SIG-M5 treated with dmso at 0.1 percent for 504 hours (cell line): ENCODE measurements around the gene MRPL32.

Experiments used
- DNase-seq: peaks from one replicate; lab custom pipeline; 2025; ENCODE audit not compliant: unreplicated experiment; lab: John Stamatoyannopoulos, UW

The MRPL32 gene

DNA sequence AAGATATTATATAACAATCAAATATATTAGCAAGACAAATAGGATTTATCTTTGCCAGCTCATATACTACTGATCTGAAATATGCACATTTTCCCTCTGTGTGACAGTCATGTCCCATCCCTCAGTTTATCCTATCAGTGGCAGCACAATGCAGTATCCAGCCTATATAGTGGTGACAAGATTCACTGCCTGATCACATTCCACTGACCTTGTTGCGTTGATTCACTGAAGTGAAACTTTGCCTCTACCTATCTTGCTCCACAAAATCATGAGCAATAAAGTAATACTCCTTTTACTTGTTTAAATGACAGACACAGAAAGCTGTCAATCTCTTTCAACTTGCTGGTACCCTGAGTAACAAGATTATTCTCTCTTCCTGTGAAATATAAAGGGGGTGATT lies 6.5 kb upstream of the MRPL32 start:
- no peak for DNase-seq

DNA sequence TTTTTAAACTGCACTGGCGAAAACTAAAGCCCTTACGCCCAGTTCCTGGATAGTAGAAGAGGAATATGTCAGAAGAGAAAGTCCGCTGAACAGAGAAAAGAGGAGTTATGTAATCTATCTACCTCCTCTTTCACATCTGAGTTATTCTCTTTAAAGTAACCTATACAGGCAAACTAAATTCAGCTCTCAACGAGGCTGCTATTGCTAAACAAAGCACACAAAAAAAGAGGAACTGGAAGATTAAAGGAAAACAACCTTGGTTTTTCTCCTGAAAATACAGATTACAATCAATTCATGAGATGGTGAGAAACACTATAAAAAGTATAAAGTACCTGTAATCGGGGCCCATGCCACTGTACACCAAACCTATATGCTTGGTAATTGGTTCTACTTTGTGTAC lies 6.0 kb upstream of the MRPL32 start:
- peak; percentile 71 for DNase-seq

DNA sequence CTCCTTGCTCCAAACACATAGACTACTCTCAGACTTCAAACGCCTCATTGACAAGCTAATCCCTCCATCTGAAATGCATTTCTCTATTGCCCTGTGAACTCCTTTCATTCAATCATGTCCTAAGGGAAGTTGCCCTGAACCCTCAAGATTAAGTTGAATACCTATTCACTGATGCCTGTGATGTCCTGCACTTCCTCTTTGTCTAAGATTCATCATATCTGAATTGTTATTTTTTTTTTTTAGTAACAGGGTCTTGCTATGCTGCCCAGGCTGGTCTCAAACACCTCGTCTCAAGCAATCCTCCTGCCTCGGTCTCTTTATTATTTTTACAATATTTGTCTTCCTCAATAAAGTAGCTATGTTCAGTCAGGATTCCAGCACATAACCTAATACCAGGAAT lies 3.4 kb upstream of the MRPL32 start:
- no peak for DNase-seq

DNA sequence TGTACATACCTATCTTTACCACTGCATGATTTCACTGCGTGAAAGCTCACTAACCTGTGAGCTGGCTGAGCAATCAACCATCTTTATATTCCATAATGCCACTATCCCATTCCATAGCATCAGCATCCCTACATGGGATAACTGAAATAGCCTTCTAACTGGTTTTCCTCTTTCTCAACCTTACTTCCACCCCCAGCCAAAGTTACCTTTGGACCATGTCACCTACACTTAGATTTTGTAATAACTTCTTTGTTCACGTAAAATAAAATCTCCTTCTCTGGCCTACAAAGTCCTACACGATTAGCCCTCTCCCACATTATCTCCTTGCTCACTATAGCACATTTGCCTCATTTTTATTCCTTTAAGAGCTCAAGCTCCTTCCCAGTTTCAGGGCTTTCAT lies 2.7 kb upstream of the MRPL32 start:
- no peak for DNase-seq

DNA sequence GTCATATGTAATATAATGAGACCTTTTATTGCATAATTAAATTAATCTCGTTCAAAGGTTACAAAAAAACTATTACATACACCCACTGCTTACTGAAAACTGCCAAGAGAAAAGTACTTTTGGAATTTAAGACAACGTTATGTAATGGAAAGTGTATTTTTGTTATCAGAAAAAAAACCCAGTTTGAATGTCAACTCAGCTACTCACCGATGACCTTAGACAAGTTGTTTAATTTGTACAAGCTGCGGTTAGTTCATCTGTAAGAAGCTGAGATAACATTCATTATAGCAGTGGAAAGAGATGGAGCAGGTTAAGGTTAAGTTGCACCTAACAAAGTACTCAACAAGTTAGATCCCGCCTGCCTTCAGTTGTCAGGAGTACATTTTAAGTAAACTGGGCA lies 1.3 kb upstream of the MRPL32 start:
- no peak for DNase-seq

DNA sequence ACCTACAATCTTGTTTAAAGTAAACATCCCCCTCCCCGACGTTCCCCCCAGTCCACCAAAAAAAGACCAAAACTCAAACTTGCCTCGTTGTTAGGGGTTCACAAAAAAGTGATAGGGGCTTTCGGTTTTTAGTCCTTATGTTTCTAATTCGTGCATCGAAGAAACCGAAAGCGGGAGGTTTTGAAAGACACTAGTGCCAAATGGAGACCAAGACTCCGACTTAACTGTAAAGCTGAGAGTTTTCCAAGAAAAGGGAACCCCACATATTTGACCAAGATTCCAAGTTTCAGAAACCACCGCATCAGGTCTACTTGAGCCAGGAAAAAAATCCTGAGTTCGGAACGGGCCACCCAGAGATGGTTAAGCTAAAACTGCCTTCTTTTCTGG lies 736 bp upstream of the MRPL32 start:
- no peak for DNase-seq

DNA sequence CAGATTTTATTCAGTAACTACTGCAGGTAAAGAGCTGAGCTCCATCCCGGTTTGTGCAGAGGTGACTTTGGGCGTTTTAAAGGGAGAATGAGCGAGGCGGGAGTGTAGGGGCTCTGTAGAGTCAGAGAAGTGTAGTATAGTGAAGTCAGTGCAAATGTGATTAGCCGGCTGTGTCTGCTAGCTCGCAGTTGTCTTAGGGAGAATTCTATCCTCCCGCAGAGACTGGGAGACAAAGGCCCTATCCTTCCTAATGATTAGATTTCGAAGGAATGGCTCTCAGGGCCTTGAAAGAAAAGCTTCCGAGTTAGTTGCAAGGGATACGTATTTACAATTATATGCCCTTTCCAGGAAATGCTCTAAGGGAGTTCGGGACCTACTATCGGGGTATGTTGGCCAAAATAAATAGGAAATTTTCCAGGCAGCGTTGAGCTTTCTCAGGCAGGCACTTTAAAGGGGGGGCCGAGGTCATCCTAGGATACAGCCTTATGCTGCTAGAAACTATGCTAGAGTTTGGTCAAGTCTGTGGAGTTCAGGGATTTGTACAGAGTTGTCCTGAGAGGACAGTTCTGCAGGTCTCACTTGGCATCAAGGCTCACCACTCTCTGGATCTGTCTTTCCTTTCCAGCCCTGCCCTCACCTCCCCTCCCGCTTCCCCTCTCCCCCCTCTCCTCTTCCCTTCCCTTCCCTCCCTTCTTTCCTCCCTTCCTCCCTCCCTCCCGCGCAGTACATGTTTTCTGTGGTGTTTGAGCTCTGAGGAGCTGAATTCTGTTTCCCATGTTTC lies 825 bp downstream of the MRPL32 start:
- DNase-seq, result no peak

DNA sequence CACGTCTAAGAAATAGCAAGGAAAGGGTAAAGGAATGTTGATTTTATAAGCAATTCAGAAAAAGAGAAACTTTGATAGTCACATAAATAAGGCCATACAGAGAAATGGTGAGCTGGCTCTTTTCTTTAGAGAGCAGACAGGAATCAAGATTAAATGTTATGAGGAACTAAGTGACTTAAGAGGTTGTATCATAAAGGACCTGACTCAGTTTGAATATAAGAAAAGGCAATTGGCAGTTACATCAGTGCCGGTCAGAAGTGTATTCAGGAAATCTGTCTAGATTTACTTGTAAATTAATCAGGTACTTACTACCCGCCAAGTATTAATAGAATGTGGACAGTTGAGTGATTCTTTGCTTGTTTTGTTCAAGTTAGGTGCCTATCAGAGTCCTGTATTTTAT lies 2.1 kb downstream of the MRPL32 start:
- DNase-seq, result no peak

DNA sequence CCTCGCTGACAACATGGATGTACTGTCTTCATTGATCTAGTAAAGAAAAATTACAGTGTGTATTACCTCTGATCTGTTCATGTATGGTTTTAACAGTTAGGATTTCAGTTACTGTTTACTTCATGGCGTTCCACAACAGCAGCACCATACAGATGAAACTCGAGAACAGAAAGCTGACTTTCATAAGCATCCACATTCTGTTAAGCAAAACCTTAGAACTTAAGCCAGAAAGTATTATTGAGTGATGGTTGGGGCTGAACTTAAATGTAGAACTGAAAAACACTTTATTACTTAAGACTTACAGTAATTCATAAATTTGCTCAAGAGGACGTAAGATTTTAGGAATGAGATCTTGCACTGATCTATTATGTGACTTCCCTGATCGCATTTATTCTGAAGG lies 3.7 kb downstream of the MRPL32 start:
- DNase-seq, result no peak

DNA sequence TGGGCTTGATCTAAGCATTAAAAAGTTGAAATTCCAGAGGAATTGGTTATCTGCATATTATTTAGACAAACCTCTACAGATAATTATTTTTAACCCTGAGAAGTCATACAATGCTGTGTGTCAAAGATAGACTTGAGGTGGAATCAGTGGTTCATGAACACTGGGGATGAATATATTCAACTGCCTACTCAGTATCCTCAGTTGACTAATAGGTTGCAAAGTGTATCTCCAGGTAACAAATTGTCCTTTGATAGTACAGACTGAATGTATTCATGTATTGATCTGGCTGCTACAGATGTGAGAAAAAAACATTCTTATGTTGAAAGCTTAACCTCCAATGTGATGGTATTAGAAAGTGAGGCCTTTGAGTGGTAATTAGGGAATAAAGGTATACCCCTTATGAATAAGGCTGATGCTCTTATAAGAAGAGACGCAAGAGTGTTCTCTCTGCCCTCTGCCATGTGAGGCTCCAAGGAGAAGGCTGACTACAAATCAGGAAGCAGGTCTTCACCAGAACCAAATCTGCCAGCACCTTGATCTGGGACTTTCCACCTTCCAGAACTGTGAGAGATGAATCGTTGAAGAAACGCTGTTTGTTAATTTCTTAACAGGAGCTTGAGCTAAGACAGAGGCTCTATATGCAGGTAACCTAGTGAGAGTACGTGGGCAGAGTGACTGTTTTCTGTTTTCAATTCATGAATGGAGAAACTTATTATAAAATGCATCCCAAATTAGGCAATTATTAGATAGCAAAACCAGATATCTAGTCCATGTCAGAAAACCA lies 7.5 kb downstream of the MRPL32 start:
- DNase-seq, result no peak

DNA sequence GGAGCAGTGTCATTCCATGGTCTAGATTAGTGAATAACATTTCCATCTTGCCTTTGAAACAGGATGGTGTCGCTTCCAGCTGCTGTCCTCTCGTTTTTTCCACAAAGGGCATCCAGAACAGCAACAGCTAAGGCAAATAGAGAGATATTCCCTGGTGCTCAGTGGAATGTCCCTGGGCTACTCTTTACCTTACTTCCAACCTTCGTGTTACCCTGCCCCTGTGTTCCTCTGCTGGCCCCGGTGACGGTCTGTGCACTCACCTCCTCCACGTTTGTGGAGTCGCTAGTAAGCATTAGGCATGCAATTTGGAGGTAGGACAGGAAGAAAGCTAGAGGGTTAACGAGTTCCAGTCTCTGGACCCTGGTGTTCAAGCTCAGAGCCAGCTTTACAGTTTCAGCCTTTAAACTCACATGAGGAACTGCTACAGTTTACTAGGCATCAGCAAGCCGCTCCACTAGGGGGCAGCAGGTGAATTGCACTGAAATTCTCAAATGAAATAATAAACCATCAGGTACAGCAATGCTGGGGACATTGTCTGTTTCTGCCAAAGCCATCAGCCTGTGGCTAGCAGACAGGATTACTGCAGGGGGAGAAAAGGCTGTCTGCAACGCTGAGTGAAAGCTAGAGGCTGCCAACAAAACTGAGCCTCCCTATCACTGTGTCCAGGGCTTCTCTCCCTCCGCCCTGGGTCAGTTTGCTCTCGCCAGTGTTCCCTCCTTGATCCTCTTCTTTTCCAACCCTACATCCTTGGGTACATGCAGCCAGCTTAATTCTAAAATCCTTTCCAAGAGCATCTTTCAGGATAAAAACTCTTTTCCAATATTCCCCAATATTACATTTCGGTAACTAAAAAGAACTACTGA lies 9.0 kb downstream of the MRPL32 start:
- DNase-seq, result peak; percentile 69

DNA sequence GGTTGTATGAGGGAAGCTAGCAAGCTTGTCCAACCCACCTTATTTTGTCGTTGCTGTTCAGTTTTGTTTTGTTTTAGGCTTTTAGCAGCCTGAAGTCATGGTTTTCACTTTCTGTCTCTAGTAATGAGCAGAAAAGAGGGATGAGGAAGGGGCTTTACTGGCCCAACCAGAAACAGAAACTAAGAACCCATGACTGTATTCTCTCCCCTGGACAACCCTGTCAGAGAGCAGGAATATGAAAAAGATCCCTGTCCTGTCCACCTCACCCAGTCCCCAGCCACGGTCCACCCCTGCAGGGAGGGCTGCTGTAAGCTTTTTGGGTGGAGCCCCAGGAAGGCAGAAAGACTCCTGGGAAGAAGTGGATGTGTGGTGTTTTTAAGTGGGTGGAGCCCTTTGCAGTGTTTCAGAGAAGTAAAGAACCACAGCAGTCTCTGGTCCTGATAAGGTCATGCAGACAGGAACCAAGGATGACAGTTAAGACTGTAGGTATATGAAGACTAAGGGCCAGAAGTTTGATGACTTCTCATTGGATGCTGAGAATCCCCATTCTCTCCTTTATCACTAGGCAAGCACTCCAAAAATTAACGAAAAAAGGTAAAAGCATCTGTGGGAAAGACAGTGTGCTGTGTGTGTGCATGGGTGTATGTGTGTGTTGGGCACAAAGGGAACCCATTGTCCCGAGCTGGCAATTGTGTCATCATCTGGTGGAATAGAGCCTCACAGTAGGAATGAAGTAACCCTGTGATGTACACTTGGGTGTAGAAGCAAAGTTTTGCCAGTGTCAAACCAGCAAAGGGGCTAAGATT lies 13.8 kb downstream of the MRPL32 start:
- no peak for DNase-seq

DNA sequence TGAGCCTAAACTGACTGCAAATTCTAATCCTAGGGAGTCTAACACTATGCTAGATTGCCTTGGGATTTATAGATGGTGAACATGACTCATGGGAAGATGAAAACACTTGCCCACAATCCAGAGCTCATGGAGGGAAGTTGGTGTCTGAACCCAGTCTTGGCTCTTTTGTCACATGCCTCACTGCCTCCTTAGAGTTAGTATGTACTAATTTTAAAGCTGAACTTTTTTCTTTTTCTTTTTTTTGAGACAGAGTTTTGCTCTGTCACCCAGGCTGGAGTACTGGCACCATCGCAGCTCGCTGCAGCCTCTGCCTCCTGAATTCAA lies 14.4 kb downstream of the MRPL32 start:
- DNase-seq, result no peak

DNA sequence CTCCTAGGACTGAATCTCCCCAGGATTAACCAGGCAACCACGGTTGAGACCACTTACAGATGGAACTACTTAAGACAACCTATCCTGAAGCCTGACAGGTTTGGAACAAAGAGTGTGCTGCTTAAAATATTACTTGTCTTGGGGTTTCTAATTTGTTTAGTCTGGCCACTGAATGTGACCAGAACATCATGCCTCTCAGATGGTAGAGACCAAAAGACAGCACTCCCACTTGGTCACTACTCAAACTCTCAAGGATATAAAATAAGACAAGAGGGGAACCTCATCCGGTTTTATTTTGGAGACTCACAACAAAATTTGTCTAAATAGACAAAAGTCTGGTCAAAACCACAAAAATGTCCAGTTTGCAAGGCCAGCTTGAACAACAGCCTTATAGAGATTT lies 15.3 kb downstream of the MRPL32 start:
- no peak for DNase-seq

DNA sequence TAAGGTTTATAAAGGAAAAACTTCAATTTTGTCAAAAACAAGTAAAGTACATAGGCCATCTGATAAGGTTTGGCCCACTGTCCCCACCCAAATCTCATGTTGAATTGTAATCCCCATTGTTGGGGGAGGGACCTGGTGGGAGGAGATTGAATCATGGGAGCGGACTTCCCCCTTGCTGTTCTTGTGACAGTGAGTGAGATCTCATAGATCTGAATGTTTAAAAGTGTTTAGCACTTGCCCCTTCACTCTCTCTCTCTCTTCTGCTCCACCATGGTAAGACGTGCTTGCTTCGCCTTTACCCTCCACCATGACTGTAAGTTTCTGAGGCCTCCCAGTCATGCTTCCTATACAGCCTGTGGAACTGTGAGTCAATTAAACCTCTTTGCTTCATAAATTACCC lies 18.2 kb downstream of the MRPL32 start:
- no peak for DNase-seq

DNA sequence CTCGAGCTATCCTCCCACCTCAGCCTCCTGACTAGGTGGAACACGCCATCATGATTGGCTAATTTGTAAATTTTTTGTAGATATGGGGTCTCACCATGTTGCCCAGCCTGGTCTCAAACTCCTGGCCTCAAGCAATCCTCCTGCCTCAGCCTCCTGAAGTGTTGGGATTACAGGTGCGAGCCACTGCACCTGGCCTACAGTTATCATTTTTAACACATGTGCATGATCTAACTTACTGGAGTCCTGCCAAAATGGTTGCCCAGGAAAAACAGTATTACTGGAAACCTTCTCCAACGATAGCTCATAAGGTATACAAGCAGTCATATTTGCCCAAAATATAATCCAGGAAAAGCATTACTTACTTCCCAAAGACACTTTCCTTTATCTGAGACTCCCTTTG lies 20.2 kb downstream of the MRPL32 start:
- DNase-seq, result no peak

DNA sequence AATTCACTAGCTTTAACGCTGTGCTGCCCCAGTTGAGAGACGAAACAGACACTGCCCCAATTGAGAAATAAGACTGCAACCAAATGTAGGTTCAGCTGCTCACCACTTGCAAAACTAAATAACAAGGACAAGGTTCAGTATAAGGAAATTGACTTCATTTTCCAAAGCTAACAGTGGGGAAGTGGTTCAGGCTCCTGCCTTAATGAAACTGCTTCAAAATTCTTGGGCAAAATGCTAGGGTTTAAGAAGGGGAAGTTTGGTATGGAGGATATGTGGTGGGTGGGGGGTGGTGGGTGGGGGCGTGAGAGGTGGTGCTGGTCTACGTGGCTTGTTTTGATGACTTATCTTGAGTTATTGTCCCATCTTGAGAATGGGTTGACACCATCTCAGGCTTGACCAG lies 21.8 kb downstream of the MRPL32 start:
- DNase-seq, result no peak

DNA sequence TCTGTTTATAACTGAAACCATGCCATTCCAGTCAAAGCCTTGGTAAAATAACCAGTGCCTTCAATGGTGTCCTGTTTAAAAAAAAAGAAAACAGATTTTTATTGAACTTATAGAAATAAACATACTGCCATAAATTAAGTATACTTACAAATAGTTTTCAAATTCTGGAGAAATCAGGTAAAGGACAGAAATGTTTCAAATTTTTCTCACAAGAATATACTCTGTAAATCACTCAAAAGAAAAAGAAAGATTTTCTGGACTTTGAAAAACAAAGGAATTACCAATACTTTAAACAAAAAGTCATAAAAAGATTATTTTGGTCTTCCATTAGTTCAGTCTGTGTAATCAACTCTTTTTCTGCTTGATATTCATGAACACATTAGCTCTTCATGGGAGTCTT lies 23.9 kb downstream of the MRPL32 start:
- DNase-seq, result no peak

DNA sequence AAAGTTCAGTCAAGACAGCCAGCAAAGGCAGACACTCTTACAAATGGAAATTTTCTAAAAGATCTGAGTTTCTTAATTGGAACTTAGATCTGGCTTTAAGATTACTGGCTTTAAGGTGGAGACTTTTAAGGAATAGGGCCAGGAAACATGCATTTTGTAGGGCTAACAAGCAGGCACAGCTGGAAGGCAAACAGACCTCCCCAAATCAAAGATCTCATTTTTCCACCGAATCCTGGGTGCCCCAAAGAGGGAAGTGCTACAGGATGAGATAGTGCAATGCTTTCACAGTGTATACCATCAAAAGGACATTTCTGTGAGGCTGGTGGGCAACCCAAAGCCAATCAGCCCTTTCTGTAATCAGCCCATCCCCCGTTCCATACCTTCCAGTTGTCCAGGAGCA lies 27.4 kb downstream of the MRPL32 start:
- DNase-seq, result no peak

DNA sequence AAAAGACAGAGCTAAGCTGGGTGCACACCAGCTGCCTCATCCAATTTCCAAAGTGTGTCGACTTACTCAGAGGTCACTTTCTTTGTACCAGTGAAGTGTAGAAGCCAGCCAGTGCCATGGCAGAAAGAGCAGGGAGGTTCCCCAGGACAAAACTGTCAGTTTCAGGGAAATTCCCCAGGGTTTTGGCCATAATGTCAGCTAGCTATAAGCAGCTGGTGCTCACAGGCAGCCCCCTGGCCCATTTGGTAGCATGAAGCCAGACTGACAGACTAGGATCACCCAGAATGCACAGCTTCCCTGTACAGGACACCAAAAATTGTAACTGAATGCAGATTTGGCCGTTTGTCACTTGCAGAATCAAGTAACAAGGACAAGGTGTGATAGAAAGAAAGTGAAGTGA lies 28.6 kb downstream of the MRPL32 start:
- no peak for DNase-seq

DNA sequence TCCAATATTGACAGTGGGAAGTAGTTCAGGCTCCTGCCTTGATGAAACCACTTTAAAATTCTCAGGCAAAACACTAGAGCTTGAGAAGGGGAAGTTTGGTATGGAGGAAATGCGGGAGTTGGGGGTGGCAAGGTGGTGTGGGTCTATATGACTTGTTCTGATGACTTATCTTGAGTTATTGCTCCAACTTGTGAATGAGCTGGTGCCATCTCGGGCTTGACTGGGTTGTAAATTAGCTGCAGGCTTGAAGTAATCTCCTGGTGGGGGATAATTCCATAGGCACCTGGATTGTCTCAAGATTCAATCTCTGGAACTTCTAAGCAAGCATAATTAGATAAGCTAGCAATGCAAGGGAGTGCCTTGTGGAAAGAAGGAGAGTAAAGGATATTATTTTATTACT lies 29.0 kb downstream of the MRPL32 start:
- DNase-seq, result no peak
